GM10266 (cell line): ENCODE measurements around the gene HCN4.
A peak's percentile ranks its signal among the peaks of the same experiment; 100 is the strongest.
"Not testable (repeated sequence)": the region's sequence is repeated elsewhere in the genome, so short reads cannot be mapped to it uniquely, and the experiment has no call there.

Source experiments
- DNase-seq: peaks from one replicate; pipeline ENCODE4 v3.0.0; 2012; ENCODE audit errors: extremely low spot score
- TF ChIP-seq, protein P1 (sequence below): IDR thresholded peaks from 2 replicates; pipeline ENCODE4 v1.5.1; 2012; ENCODE audit warnings: mild to moderate bottlenecking, low read depth; ENCODE audit not compliant: control insufficient read depth, insufficient read depth; ENCODE audit errors: missing control alignments

Gene HCN4

DNA sequence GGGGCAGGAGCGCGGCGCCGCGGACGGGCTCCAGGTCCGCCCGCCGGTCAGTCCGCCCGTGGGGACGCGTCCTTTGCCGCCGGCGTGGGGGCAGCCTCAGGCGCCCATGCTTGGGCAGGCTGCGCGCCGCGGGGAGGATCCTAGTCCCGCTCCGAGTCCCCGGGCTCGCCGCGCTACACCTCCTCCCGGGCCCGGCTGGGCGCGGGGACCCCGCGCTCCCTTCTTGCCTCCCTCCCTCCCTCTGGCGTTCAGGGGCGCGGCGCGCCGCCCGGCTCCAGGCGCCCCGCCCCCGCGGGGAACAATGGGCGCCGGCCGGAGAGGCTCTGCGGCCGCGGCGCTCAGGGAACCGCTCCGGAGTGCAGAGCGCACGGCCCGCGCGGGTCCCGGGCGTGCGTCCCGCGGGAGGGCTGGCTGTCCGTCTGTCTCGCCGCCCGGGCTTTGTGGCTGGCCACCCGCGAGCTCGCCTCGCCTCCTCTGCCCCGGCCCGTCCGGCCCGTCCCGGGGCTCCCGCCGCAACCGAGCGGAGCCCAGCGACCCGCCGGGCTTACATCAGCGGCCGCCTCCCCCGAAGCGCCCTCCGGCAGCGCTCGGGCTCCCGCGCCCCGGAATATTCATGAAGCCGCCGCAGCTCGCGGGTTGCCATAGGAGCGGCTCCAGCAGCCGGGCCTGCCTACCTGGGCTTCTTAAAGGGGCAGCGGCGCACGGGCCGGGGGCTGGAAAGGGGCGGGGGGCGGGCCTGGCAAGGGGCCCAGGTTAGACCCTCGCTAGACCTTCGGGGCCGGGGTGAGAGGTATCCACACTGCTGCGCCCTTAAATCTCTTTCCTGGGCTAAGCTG lies at the start of gene HCN4:
Gene HCN4 (minus strand): TSS at position 658 of the 836 bp plus-strand sequence. CDS start 688 bp downstream, outside the sequence.
- peak; percentile 48 for DNase-seq
- TF ChIP-seq, protein P1, sequence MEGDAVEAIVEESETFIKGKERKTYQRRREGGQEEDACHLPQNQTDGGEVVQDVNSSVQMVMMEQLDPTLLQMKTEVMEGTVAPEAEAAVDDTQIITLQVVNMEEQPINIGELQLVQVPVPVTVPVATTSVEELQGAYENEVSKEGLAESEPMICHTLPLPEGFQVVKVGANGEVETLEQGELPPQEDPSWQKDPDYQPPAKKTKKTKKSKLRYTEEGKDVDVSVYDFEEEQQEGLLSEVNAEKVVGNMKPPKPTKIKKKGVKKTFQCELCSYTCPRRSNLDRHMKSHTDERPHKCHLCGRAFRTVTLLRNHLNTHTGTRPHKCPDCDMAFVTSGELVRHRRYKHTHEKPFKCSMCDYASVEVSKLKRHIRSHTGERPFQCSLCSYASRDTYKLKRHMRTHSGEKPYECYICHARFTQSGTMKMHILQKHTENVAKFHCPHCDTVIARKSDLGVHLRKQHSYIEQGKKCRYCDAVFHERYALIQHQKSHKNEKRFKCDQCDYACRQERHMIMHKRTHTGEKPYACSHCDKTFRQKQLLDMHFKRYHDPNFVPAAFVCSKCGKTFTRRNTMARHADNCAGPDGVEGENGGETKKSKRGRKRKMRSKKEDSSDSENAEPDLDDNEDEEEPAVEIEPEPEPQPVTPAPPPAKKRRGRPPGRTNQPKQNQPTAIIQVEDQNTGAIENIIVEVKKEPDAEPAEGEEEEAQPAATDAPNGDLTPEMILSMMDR: no peak

DNA sequence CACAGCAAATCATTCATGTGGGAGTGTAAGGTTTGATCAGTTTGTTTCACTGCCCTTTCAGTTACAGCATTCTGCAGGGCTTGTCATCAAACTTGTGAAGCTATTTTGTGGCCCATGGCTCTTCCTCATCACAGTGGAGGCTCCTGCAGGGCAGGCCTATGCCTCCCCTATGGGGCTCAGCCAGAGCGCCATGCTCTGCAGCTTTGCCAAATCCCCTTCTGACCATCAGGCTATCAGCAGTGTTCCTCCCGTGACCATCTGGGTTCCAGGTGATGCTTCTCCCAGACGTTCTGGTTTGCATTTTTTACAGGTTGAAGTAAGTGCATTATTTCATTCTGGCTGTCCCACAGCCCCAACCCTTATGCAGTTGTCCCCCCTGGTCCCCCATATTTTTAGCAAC lies 46.1 kb upstream of the HCN4 start:
- DNase-seq: no peak
- TF ChIP-seq, protein P1: no peak

DNA sequence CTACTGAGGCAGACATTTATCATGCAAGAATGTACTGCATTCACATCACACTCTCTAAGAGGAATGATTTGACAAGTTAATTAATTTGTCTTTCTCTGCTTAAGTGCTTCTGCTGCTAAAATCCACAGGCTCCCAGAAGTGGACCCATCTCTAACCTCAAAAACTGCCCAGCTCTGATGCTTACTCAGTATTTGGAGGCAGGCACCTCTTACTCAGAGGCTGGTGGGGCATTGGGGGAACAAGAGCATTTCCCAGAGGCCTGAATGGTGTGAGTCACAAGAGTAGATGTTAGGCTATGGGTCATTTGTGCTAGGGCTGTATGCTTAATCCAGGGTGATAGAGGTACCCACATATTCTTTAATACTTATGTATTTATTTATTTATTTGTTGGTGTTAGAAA lies 34.4 kb upstream of the HCN4 start:
- no peak for DNase-seq
- TF ChIP-seq, protein P1: no peak

DNA sequence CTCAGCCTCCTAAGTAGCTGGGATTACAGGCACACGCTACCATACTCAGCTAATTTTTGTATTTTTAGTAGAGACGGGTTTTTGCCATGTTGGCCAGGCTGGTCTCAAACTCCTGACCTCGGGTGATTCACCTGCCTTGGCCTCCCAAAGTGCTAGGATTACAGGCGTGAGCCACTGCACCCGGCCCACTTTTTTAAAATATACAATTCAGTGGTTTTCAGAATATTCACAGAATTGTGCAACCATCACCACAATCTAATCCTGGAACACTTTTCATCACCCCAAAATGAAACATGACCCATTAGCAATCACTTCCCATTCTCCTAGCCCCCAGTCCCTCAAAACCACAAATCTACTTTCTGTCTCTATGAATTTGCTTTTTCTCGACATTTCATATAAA lies 31.5 kb upstream of the HCN4 start:
- not testable (repeated sequence) for DNase-seq

DNA sequence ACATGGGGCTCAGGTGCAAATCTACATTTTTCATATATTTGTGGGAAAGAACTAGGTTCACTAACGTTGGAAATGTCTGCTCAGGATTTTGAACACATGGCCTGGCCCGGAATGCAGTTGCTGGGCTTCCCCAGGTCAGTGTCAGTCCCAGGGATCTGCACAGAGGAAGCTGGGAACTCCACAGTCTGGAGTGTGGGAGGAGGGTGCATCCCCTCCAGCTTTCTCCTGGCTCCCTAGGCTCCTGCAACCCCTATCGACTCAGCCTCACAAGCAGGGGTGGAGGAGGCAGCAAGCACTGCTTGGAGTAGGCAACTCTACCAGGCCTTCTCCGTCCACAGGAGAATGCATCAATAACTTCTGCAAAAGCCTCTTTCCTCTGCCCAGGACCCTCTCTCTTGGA lies 30.1 kb upstream of the HCN4 start:
- no peak for DNase-seq
- TF ChIP-seq, protein P1: no peak

DNA sequence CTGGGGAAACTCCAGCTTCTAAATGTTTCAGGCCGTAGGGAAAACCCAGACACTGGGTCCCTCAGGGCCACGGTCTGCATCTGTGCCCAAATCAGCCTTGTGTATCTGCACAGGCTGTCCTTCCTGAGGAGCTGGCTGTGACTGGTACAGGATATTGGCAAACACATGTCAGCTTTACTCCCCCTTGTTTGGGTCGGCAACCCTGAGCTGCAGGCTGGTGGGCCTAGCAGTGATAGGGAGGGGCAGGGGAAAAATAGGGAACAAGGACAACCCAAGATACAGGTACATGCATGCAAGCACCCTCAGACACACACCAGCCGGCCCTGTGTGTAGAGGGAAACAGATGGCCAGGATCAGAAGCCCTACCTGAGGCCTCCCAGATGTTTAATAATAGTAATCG lies 28.7 kb upstream of the HCN4 start:
- DNase-seq: no peak
- TF ChIP-seq, protein P1: no peak

DNA sequence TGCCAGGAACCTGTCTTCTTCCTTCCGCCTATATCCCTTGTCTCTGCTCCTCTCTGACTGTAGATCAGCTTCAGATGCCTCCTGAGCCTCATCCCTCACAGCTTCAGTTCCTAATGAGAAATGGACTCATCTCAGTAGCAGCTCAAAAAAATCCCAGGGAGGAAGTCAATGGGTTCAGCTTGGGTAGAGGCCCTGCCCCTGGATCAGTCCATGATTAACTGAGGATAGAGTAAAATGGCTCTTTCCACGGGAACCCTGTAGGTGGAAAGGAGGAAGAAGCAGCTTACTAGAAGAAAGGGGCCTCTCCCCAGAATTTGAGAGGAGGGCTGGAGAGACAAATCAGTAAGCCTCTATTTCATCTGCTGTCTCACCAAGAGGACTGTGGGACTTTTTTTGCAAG lies 26.9 kb upstream of the HCN4 start:
- TF ChIP-seq, protein P1: no peak
- no peak for DNase-seq
